CD4-positive, alpha-beta memory T cell (primary cell): ENCODE results near the gene ITPKC. TPM values are rescaled to one million over a fixed set of nuclear protein-coding genes. Genes with fewer than 3 reads are reported as not detected.
"Not testable (repeated sequence)": the region's sequence is repeated elsewhere in the genome, so short reads cannot be mapped to it uniquely, and the experiment has no call there.

ENCODE experiments used
- CTCF ChIA-PET: fragments of 350-600 bp; sonication (Branson Sonifier 250); formaldehyde crosslinking; loops from one replicate; lab custom pipeline; 2021; ENCODE audit warnings: inconsistent platforms; ENCODE audit not compliant: partially characterized antibody; lab: Charles Lee
- POLR2A ChIA-PET: fragments of 350-600 bp; sonication (Branson Sonifier 250); formaldehyde crosslinking; loops from one replicate; lab custom pipeline; 2021; ENCODE audit not compliant: partially characterized antibody; lab: Charles Lee
- DNase-seq, 5 donors: peaks; one replicate each; pipeline versions ENCODE4 v3.0.0 to v3.0.0-alpha.2; 2020 to 2022; ENCODE audit warnings: mixed read lengths in 1 of 5
- H3K27ac ChIP-seq: one replicate; pipeline ENCODE4 v1.7.0; 2013; ENCODE audit warnings: low read depth, low read length
- H3K27me3 ChIP-seq: 2 replicates; pipeline ENCODE4 v1.7.0; 2013; ENCODE audit warnings: mild to moderate bottlenecking, low read length, moderate library complexity; ENCODE audit not compliant: insufficient read depth
- H3K36me3 ChIP-seq: 2 replicates; pipeline ENCODE4 v1.7.0; 2013; ENCODE audit warnings: mild to moderate bottlenecking, low read length, moderate library complexity; ENCODE audit not compliant: insufficient read depth
- H3K4me1 ChIP-seq: 2 replicates; pipeline ENCODE4 v1.7.0; 2013; ENCODE audit warnings: mild to moderate bottlenecking, low read length, moderate library complexity; ENCODE audit not compliant: insufficient read depth
- H3K4me3 ChIP-seq, 2 donors: one replicate each; pipeline ENCODE4 v1.7.0; 2013; ENCODE audit warnings: low read length in 2 of 2, mild to moderate bottlenecking in 1 of 2
- H3K9me3 ChIP-seq, 2 donors: one replicate each; pipeline ENCODE4 v1.7.0; 2013; ENCODE audit warnings: low read length in 2 of 2, control low read depth in 1 of 2; ENCODE audit not compliant: control insufficient read depth in 1 of 2
- H3K27ac Mint-ChIP-seq, 7 donors: one replicate each; pipeline ENCODE4 v1.8.0; 2020 to 2021; ENCODE audit warnings: mixed read lengths in 7 of 7, mild to moderate bottlenecking in 6 of 7, inconsistent platforms in 3 of 7, moderate library complexity in 3 of 7
- H3K27me3 Mint-ChIP-seq, 2 donors: one replicate each; pipeline ENCODE4 v1.8.0; 2020 to 2021; ENCODE audit warnings: mixed read lengths in 2 of 2
- H3K36me3 Mint-ChIP-seq, 2 donors: one replicate each; pipeline ENCODE4 v1.8.0; 2020 to 2021; ENCODE audit warnings: mixed read lengths in 2 of 2, inconsistent platforms in 1 of 2, mild to moderate bottlenecking in 1 of 2
- H3K4me1 Mint-ChIP-seq, 4 donors: one replicate each; pipeline ENCODE4 v1.8.0; 2020 to 2021; ENCODE audit warnings: mixed read lengths in 4 of 4, mild to moderate bottlenecking in 1 of 4
- H3K4me3 Mint-ChIP-seq, 8 donors: one replicate each; pipeline ENCODE4 v1.8.0; 2020 to 2021; ENCODE audit warnings: mixed read lengths in 8 of 8, mild to moderate bottlenecking in 7 of 8, moderate library complexity in 6 of 8, inconsistent platforms in 3 of 8
- H3K9me3 Mint-ChIP-seq, 8 donors: one replicate each; pipeline ENCODE4 v1.8.0; 2020 to 2021; ENCODE audit warnings: mixed read lengths in 8 of 8, mild to moderate bottlenecking in 5 of 8, inconsistent platforms in 3 of 8, moderate library complexity in 1 of 8
- intact Hi-C: fragments of 100-400 bp; cut with micrococcal nuclease; formaldehyde crosslinking; loops from one replicate; pipeline ENCODE4 v1.15.1; 2023
- polyA plus RNA-seq, 2 donors: library from polyadenylated mRNA; unstranded; fragments of 300-500 nt; fragmentation: Illumina TruSeq; gene quantifications; one replicate each; pipeline ENCODE4 v1.2.3, GENCODE V29; 2021
- total RNA-seq, 2 experiments: library from RNA; stranded (reverse); gene quantifications; one replicate each; pipeline ENCODE4 v1.2.3, GENCODE V29; 2021

The ITPKC gene
- total and polyA plus RNA-seq, 4 experiments from 2014 or later = 1.9 to 10.2 (median 7.6) TPM

- H3K4me1 Mint-ChIP-seq = peaks cover 33 to 61% (median 41%) of the 10 kb centered on the region in 4 donors
- CTCF ChIA-PET = no interaction called here
- POLR2A ChIA-PET = no interaction called here
- no peak overlapping the region for H3K4me3 Mint-ChIP-seq
- peak overlapping the region in 1 of 7 donors; percentile 64 for H3K27ac Mint-ChIP-seq
- H3K36me3 Mint-ChIP-seq = peaks cover 65 to 76% of the 10 kb centered on the region in 2 donors
- peaks cover 30% of the 10 kb centered on the region for H3K4me1 ChIP-seq
- H3K27me3 ChIP-seq = no peaks in the 10 kb centered on the region
- H3K9me3 Mint-ChIP-seq = no peaks in the 10 kb centered on the region
- peaks cover 78% of the 10 kb centered on the region for H3K36me3 ChIP-seq
- H3K9me3 ChIP-seq = no peaks in the 10 kb centered on the region
- no peak for DNase-seq
- no peak overlapping the region for H3K27ac ChIP-seq
- intact Hi-C loops = no loop called here
- no peaks in the 10 kb centered on the region for H3K27me3 Mint-ChIP-seq
- no peak overlapping the region for H3K4me3 ChIP-seq
Measured at GRCh38 chr19:40759352-40759751, 42.4 kb downstream of the ITPKC start.

GRCh38 chr19:40762754-40763470 is 46.0 kb downstream of the ITPKC start:
- H3K36me3 Mint-ChIP-seq = peaks cover 61 to 74% of the 10 kb centered on the region in 2 donors
- peak overlapping the region in 4 of 7 donors; percentile 29 to 80 (median 66) for H3K27ac Mint-ChIP-seq
- peaks cover 14% of the 10 kb centered on the region for H3K4me1 ChIP-seq
- no peak overlapping the region for H3K4me3 ChIP-seq
- H3K27me3 Mint-ChIP-seq = no peaks in the 10 kb centered on the region
- no peaks in the 10 kb centered on the region for H3K9me3 Mint-ChIP-seq
- ChIA-PET POLR2A (interaction anchor here (0.6 to 0.7 kb wide), 2 partner anchors 15 to 36 kb away, joined by 3 to 4 read pairs; partner anchors contain the start of gene EGLN2), CTCF (no interaction called here)
- DNase-seq = no peak
- H3K9me3 ChIP-seq = no peaks in the 10 kb centered on the region
- H3K27ac ChIP-seq = no peak overlapping the region
- H3K4me1 Mint-ChIP-seq = peaks cover 17 to 47% (median 28%) of the 10 kb centered on the region in 4 donors
- peaks cover 77% of the 10 kb centered on the region for H3K36me3 ChIP-seq
- H3K4me3 Mint-ChIP-seq = no peak overlapping the region
- no peaks in the 10 kb centered on the region for H3K27me3 ChIP-seq
- intact Hi-C loops = no loop called here

- CTCF ChIA-PET = no interaction called here
Measured at GRCh38 chr19:40763526-40763925, 46.6 kb downstream of the ITPKC start.

GRCh38 chr19:40763963-40764362 is 47.1 kb downstream of the ITPKC start:
- Mint-ChIP-seq H3K4me1 (peaks cover 15 to 41% (median 23%) of the 10 kb centered on the region in 4 donors), H3K27ac (peak overlapping the region in 5 of 7 donors; percentile 13 to 63 (median 41)), H3K36me3 (peaks cover 58 to 72% of the 10 kb centered on the region in 2 donors), H3K9me3 (no peaks in the 10 kb centered on the region), H3K27me3 (no peaks in the 10 kb centered on the region), H3K4me3 (no peak overlapping the region)
- Histone ChIP-seq H3K27me3 (no peaks in the 10 kb centered on the region), H3K4me1 (peaks cover 14% of the 10 kb centered on the region), H3K9me3 (no peaks in the 10 kb centered on the region), H3K36me3 (peaks cover 69% of the 10 kb centered on the region), H3K27ac (no peak overlapping the region), H3K4me3 (no peak overlapping the region)
- DNase-seq = no peak
- ChIA-PET POLR2A (no interaction called here), CTCF (no interaction called here)
- intact Hi-C loops = no loop called here

More at GRCh38 chr19:40763526-40763925, 46.6 kb downstream of the ITPKC start:
- H3K4me3 ChIP-seq = no peak overlapping the region
- H3K27me3 ChIP-seq = no peaks in the 10 kb centered on the region
- no peak for DNase-seq
- H3K4me1 ChIP-seq = peaks cover 14% of the 10 kb centered on the region
- POLR2A ChIA-PET = interaction anchor here (0.6 to 0.7 kb wide), 2 partner anchors 14 to 35 kb away, joined by 3 to 4 read pairs; partner anchors contain the start of gene EGLN2
- H3K9me3 ChIP-seq = no peaks in the 10 kb centered on the region
- Mint-ChIP-seq H3K27ac (peak overlapping the region in 4 of 7 donors; percentile 13 to 41 (median 30)), H3K9me3 (no peaks in the 10 kb centered on the region), H3K4me3 (no peak overlapping the region), H3K36me3 (peaks cover 58 to 70% of the 10 kb centered on the region in 2 donors), H3K27me3 (no peaks in the 10 kb centered on the region), H3K4me1 (peaks cover 15 to 42% (median 23%) of the 10 kb centered on the region in 4 donors)
- intact Hi-C loops = no loop called here
- H3K27ac ChIP-seq = no peak overlapping the region
- peaks cover 72% of the 10 kb centered on the region for H3K36me3 ChIP-seq

GRCh38 chr19:40766385-40766784 is 49.5 kb downstream of the ITPKC start:
- H3K9me3 Mint-ChIP-seq, H3K27me3 Mint-ChIP-seq, DNase-seq, H3K4me3 Mint-ChIP-seq, H3K27ac Mint-ChIP-seq, H3K4me3 ChIP-seq, H3K27ac ChIP-seq, intact Hi-C loops, H3K9me3 ChIP-seq, H3K27me3 ChIP-seq: not testable (repeated sequence)
- H3K4me1 ChIP-seq = peaks cover 20% of the 10 kb centered on the region
- CTCF ChIA-PET = interaction anchor here (0.7 to 1.6 kb wide), 2 partner anchors 14 to 32 kb away, joined by 3 read pairs; partner anchors contain the start of gene EGLN2
- POLR2A ChIA-PET = interaction anchor here (1.7 to 4.9 kb wide), 3 partner anchors 11 to 49 kb away, joined by 4 to 28 read pairs (median 13); partner anchors contain the start of genes COQ8B, ITPKC and RAB4B
- peaks cover 46% of the 10 kb centered on the region for H3K36me3 ChIP-seq
- Mint-ChIP-seq H3K4me1 (peaks cover 23 to 39% (median 29%) of the 10 kb centered on the region in 4 donors), H3K36me3 (peaks cover 46 to 62% of the 10 kb centered on the region in 2 donors)

- Histone ChIP-seq H3K36me3 (peaks cover 21% of the 10 kb centered on the region), H3K4me3 (no peak overlapping the region), H3K9me3 (no peaks in the 10 kb centered on the region), H3K27me3 (no peaks in the 10 kb centered on the region), H3K4me1 (peaks cover 20% of the 10 kb centered on the region), H3K27ac (no peak overlapping the region)
- no peak for DNase-seq
- Mint-ChIP-seq H3K4me3 (no peak overlapping the region), H3K27ac (peak overlapping the region in 1 of 7 donors; percentile 64), H3K4me1 (peaks cover 21 to 33% (median 27%) of the 10 kb centered on the region in 4 donors), H3K9me3 (peaks cover 0 to 5% (median 0%) of the 10 kb centered on the region in 8 donors), H3K27me3 (no peaks in the 10 kb centered on the region), H3K36me3 (peaks cover 27 to 40% of the 10 kb centered on the region in 2 donors)
- intact Hi-C loops = no loop called here
- ChIA-PET CTCF (no interaction called here), POLR2A (interaction anchor here (1.3 to 4.9 kb wide), 3 partner anchors 9 to 30 kb away, joined by 4 to 28 read pairs (median 4); partner anchors contain the start of genes ACTMAP, EGLN2 and RAB4B)
Measured at GRCh38 chr19:40768869-40769268, 52.0 kb downstream of the ITPKC start.
